ENCODE results near the gene MCEMP1.

MCEMP1 gene

GRCh38 chr19:7657131-7657751 lies 19.6 kb upstream of the MCEMP1 start:
- TF ChIP-seq EGR1 (IDR thresholded peaks at IDR 0.05) (no peak), TCF12 (IDR thresholded peaks at IDR 0.05; ENCODE audit: low read depth) (no peak), RAD21 (IDR thresholded peaks at IDR 0.05; ENCODE audit: low read depth) (no peak), TEAD4 (IDR thresholded peaks at IDR 0.05) (no peak), FOXM1 (IDR thresholded peaks at IDR 0.05; ENCODE audit: borderline replicate concordance, low read depth) (no peak), NFIC (IDR thresholded peaks at IDR 0.05) (no peak), EP300 (IDR thresholded peaks at IDR 0.05; ENCODE audit: borderline replicate concordance) (no peak), CEBPB (IDR thresholded peaks at IDR 0.05) (no peak), ZBTB7A (IDR thresholded peaks at IDR 0.05; ENCODE audit: low read depth) (no peak), YY1 (IDR thresholded peaks at IDR 0.05; ENCODE audit: low read depth) (no peak), TAF1 (IDR thresholded peaks at IDR 0.05; ENCODE audit: low read depth) (no peak), CREB1 (IDR thresholded peaks at IDR 0.05; ENCODE audit: low read depth) (no peak)
- TF ChIP-seq, protein P1, sequence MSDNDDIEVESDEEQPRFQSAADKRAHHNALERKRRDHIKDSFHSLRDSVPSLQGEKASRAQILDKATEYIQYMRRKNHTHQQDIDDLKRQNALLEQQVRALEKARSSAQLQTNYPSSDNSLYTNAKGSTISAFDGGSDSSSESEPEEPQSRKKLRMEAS (IDR thresholded peaks at IDR 0.05) = no peak
- TF ChIP-seq, protein P2, sequence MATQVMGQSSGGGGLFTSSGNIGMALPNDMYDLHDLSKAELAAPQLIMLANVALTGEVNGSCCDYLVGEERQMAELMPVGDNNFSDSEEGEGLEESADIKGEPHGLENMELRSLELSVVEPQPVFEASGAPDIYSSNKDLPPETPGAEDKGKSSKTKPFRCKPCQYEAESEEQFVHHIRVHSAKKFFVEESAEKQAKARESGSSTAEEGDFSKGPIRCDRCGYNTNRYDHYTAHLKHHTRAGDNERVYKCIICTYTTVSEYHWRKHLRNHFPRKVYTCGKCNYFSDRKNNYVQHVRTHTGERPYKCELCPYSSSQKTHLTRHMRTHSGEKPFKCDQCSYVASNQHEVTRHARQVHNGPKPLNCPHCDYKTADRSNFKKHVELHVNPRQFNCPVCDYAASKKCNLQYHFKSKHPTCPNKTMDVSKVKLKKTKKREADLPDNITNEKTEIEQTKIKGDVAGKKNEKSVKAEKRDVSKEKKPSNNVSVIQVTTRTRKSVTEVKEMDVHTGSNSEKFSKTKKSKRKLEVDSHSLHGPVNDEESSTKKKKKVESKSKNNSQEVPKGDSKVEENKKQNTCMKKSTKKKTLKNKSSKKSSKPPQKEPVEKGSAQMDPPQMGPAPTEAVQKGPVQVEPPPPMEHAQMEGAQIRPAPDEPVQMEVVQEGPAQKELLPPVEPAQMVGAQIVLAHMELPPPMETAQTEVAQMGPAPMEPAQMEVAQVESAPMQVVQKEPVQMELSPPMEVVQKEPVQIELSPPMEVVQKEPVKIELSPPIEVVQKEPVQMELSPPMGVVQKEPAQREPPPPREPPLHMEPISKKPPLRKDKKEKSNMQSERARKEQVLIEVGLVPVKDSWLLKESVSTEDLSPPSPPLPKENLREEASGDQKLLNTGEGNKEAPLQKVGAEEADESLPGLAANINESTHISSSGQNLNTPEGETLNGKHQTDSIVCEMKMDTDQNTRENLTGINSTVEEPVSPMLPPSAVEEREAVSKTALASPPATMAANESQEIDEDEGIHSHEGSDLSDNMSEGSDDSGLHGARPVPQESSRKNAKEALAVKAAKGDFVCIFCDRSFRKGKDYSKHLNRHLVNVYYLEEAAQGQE (IDR thresholded peaks at IDR 0.05; ENCODE audit: low read depth) = no peak
- TF ChIP-seq, protein P3, sequence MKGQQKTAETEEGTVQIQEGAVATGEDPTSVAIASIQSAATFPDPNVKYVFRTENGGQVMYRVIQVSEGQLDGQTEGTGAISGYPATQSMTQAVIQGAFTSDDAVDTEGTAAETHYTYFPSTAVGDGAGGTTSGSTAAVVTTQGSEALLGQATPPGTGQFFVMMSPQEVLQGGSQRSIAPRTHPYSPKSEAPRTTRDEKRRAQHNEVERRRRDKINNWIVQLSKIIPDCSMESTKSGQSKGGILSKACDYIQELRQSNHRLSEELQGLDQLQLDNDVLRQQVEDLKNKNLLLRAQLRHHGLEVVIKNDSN (IDR thresholded peaks at IDR 0.05) = no peak

DNA sequence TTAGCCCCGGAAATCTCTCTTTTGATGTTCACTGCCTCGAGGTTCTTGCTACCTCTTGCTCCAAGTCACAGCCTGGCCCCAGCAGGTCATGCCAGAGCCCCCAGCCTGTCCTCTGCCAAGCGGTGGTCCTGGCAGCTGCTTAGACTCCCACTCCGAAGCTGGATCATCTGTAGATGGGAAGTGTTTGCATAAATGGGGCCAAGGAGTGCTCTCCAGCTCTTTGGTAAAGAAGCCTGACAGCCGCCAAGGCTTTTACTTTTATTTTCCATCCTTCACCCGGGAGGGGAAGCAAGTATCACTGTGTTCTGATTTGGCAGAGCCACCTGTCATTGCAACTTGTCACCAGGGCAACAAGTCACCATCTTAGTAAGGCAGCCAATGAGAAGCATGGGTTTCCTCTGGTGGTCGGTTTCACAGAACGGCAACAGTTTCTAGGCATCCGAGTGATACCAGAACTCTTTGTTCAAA lies 18.6 kb upstream of the MCEMP1 start:
- TF ChIP-seq, protein P2 (IDR thresholded peaks at IDR 0.05; ENCODE audit: low read depth) = no peak
- TF ChIP-seq ZBTB7A (IDR thresholded peaks at IDR 0.05; ENCODE audit: low read depth) = no peak
- TF ChIP-seq TCF12 (IDR thresholded peaks at IDR 0.05; ENCODE audit: low read depth) = no peak
- no peak for TF ChIP-seq EGR1 (IDR thresholded peaks at IDR 0.05)
- TF ChIP-seq TEAD4 (IDR thresholded peaks at IDR 0.05) = no peak
- no peak for TF ChIP-seq FOXM1 (IDR thresholded peaks at IDR 0.05; ENCODE audit: borderline replicate concordance, low read depth)
- no peak for TF ChIP-seq EP300 (IDR thresholded peaks at IDR 0.05; ENCODE audit: borderline replicate concordance)
- TF ChIP-seq CREB1 (IDR thresholded peaks at IDR 0.05; ENCODE audit: low read depth) = no peak
- TF ChIP-seq TAF1 (IDR thresholded peaks at IDR 0.05; ENCODE audit: low read depth) = no peak
- TF ChIP-seq, protein P3 (IDR thresholded peaks at IDR 0.05) = no peak
- TF ChIP-seq NFIC (IDR thresholded peaks at IDR 0.05) = no peak
- TF ChIP-seq, protein P1 (IDR thresholded peaks at IDR 0.05) = no peak
- no peak for TF ChIP-seq RAD21 (IDR thresholded peaks at IDR 0.05; ENCODE audit: low read depth)
- no peak for TF ChIP-seq CEBPB (IDR thresholded peaks at IDR 0.05)
- no peak for TF ChIP-seq YY1 (IDR thresholded peaks at IDR 0.05; ENCODE audit: low read depth)

GRCh38 chr19:7661744-7662538 lies 14.9 kb upstream of the MCEMP1 start:
- TF ChIP-seq ZBTB7A (IDR thresholded peaks at IDR 0.05; ENCODE audit: low read depth) (no peak), TAF1 (IDR thresholded peaks at IDR 0.05; ENCODE audit: low read depth) (no peak), FOXM1 (IDR thresholded peaks at IDR 0.05; ENCODE audit: borderline replicate concordance, low read depth) (no peak), YY1 (IDR thresholded peaks at IDR 0.05; ENCODE audit: low read depth) (no peak), TEAD4 (IDR thresholded peaks at IDR 0.05) (no peak), EGR1 (IDR thresholded peaks at IDR 0.05) (no peak)
- TF ChIP-seq, protein P2 (IDR thresholded peaks at IDR 0.05; ENCODE audit: low read depth) = no peak
